Endodermal cell (in vitro differentiated cells): ENCODE results near the gene GALK1. TPM values are rescaled to one million over a fixed set of nuclear protein-coding genes. Genes with fewer than 3 reads are reported as not detected.

Source experiments
- DNase-seq: peaks from one replicate; pipeline ENCODE4 v3.0.0-alpha.2; 2017
- H3K27ac ChIP-seq: 2 replicates; pipeline ENCODE4 v1.5.1; 2013; ENCODE audit warnings: mild to moderate bottlenecking, low read depth, low read length, moderate library complexity
- H3K27me3 ChIP-seq: 2 replicates; pipeline ENCODE4 v1.6.1; 2013; ENCODE audit warnings: mild to moderate bottlenecking, low read length, moderate library complexity; ENCODE audit not compliant: insufficient read depth, control insufficient read depth, poor library complexity, severe bottlenecking
- H3K36me3 ChIP-seq: 2 replicates; pipeline ENCODE4 v1.7.0; 2013; ENCODE audit warnings: mild to moderate bottlenecking, low read length, moderate library complexity; ENCODE audit not compliant: control insufficient read depth, insufficient read depth
- H3K4me1 ChIP-seq: one replicate; pipeline ENCODE4 v1.7.0; 2013; ENCODE audit warnings: low read length; ENCODE audit not compliant: control insufficient read depth, insufficient read depth
- H3K4me3 ChIP-seq: 2 replicates; pipeline ENCODE4 v1.5.1; 2013; ENCODE audit warnings: mild to moderate bottlenecking, low read length, moderate library complexity
- H3K9ac ChIP-seq: 2 replicates; pipeline ENCODE4 v1.6.1; 2013; ENCODE audit warnings: mild to moderate bottlenecking, low read length, moderate library complexity; ENCODE audit not compliant: poor library complexity, severe bottlenecking; ENCODE audit errors: extremely low read depth
- H3K9me3 ChIP-seq: 2 replicates; pipeline ENCODE4 v1.6.1; 2013; ENCODE audit warnings: mild to moderate bottlenecking, low read length, moderate library complexity; ENCODE audit not compliant: control insufficient read depth
- H3K27ac Mint-ChIP-seq: 2 replicates; pipeline ENCODE4 v1.8.0; 2020; ENCODE audit warnings: mixed read lengths
- H3K27me3 Mint-ChIP-seq: 2 replicates; pipeline ENCODE4 v1.8.0; 2021; ENCODE audit warnings: mild to moderate bottlenecking, mixed read lengths; ENCODE audit not compliant: insufficient read depth
- H3K36me3 Mint-ChIP-seq: 2 replicates; pipeline ENCODE4 v1.8.0; 2020; ENCODE audit warnings: low read depth, mixed read lengths
- H3K4me1 Mint-ChIP-seq: 2 replicates; pipeline ENCODE4 v1.8.0; 2020; ENCODE audit warnings: mixed read lengths
- H3K4me3 Mint-ChIP-seq: 2 replicates; pipeline ENCODE4 v1.8.0; 2020; ENCODE audit warnings: mild to moderate bottlenecking, moderate library complexity, mixed read lengths
- H3K9me3 Mint-ChIP-seq: 2 replicates; pipeline ENCODE4 v1.8.0; 2020; ENCODE audit warnings: mild to moderate bottlenecking, mixed read lengths
- CTCF ChIP-seq: fragments of 200-600 bp; sonication (generic); conservative IDR thresholded peaks from 2 replicates; pipeline ENCODE4 v1.5.0; 2021; ENCODE audit warnings: antibody characterized with exemption, mild to moderate bottlenecking
- WGBS, 2 experiments: methylation state at CpG; one replicate each; pipeline versions ENCODE4 v1.1.5 to v1.1.7; 2013; ENCODE audit warnings: missing lambda C conversion rate in 2 of 2, mixed read lengths in 1 of 2; ENCODE audit not compliant: insufficient coverage in 1 of 2, insufficient read length in 1 of 2; 5-methylcytosine and 5-hydroxymethylcytosine counted together
- total RNA-seq, 2 donors: library from RNA; stranded (reverse); fragmentation: NEBNext Ultra II Directional in 1 of 2; extraction: Animal tissue kit (Norgen Biotek cat#: 25700) in 1 of 2; gene quantifications; 2 replicates in 1 of 2; 3 replicates in 1 of 2; pipeline ENCODE4 v1.2.1, GENCODE V29; 2021

GALK1 gene
- total RNA-seq, 2 donors from 2014 or later = 26.7 to 33.2 TPM

GRCh38 chr17:75771334-75772281, 6.6 kb upstream of the GALK1 start:
- peak overlapping the region; percentile 8 for H3K9ac ChIP-seq
- Mint-ChIP-seq H3K36me3 (peaks cover under 1% of the 10 kb centered on the region), H3K9me3 (no peaks in the 10 kb centered on the region), H3K27ac (peak overlapping the region; percentile 40), H3K4me1 (peaks cover 8% of the 10 kb centered on the region), H3K27me3 (no peaks in the 10 kb centered on the region), H3K4me3 (no peak overlapping the region)
- H3K36me3 ChIP-seq = peaks cover 6% of the 10 kb centered on the region
- WGBS, 2 experiments = 88 to 89% methylated on average over 15 to 17 of the region's 17 CpGs
- H3K27ac ChIP-seq = no peak overlapping the region
- DNase-seq = no peak
- no peaks in the 10 kb centered on the region for H3K27me3 ChIP-seq
- no peaks in the 10 kb centered on the region for H3K9me3 ChIP-seq
- H3K4me3 ChIP-seq = no peak overlapping the region
- H3K4me1 ChIP-seq = no peaks in the 10 kb centered on the region
- no peak for TF ChIP-seq CTCF

- WGBS, 2 experiments = 73 to 93% methylated on average over 2 to 3 of the region's 3 CpGs
- no peaks in the 10 kb centered on the region for H3K36me3 Mint-ChIP-seq
- no peak overlapping the region for H3K4me3 Mint-ChIP-seq
- no peak for TF ChIP-seq CTCF
- no peak overlapping the region for H3K27ac ChIP-seq
- no peaks in the 10 kb centered on the region for H3K4me1 ChIP-seq
- H3K9me3 Mint-ChIP-seq = no peaks in the 10 kb centered on the region
- no peaks in the 10 kb centered on the region for H3K27me3 Mint-ChIP-seq
- no peaks in the 10 kb centered on the region for H3K9me3 ChIP-seq
- no peak overlapping the region for H3K9ac ChIP-seq
- DNase-seq = no peak
- H3K36me3 ChIP-seq = no peaks in the 10 kb centered on the region
- H3K27me3 ChIP-seq = no peaks in the 10 kb centered on the region
- H3K27ac Mint-ChIP-seq = no peak overlapping the region
- H3K4me3 ChIP-seq = no peak overlapping the region
- H3K4me1 Mint-ChIP-seq = peaks cover 6% of the 10 kb centered on the region
Measured at GRCh38 chr17:75769536-75769935, 4.5 kb upstream of the GALK1 start.

GRCh38 chr17:75767881-75768280, 2.9 kb upstream of the GALK1 start:
- no peak for DNase-seq
- H3K9me3 ChIP-seq = no peaks in the 10 kb centered on the region
- H3K9ac ChIP-seq = no peak overlapping the region
- Mint-ChIP-seq H3K4me3 (no peak overlapping the region), H3K27ac (no peak overlapping the region), H3K4me1 (peaks cover 10% of the 10 kb centered on the region), H3K36me3 (no peaks in the 10 kb centered on the region), H3K9me3 (no peaks in the 10 kb centered on the region), H3K27me3 (no peaks in the 10 kb centered on the region)
- H3K36me3 ChIP-seq = no peaks in the 10 kb centered on the region
- TF ChIP-seq CTCF = no peak
- no peak overlapping the region for H3K4me3 ChIP-seq
- no peak overlapping the region for H3K27ac ChIP-seq
- peaks cover 5% of the 10 kb centered on the region for H3K4me1 ChIP-seq
- WGBS, 2 experiments = 93 to 96% methylated on average over 7 of the region's 8 CpGs
- H3K27me3 ChIP-seq = no peaks in the 10 kb centered on the region
